Vagina (tissue), 2 donors: ENCODE data around the gene KCNE4.

Experiments
- POLR2A ChIP-seq, 2 donors: fragments of 450-650 bp; IDR thresholded peaks; one replicate each; pipeline ENCODE4 v1.6.1; 2017; ENCODE audit warnings: antibody characterized with exemption in 2 of 2, mild to moderate bottlenecking in 2 of 2, moderate library complexity in 2 of 2
- POLR2AphosphoS5 ChIP-seq, 2 donors: sonication (generic); formaldehyde crosslinking; IDR thresholded peaks; one replicate each; pipeline ENCODE4 v1.9.0; 2017; ENCODE audit warnings: antibody characterized with exemption in 2 of 2, mild to moderate bottlenecking in 2 of 2, low read depth in 1 of 2; ENCODE audit not compliant: insufficient read depth in 1 of 2
- TF ChIP-seq, protein P1 (sequence below), 3 experiments: fragments of 450-650 bp in 2 of 3; fragments of 200-600 bp in 1 of 3; sonication (generic) in 1 of 3; IDR thresholded peaks; one replicate each; pipeline ENCODE4 v1.5.1; 2017 to 2019; ENCODE audit warnings: antibody characterized with exemption in 3 of 3, mild to moderate bottlenecking in 2 of 3, moderate library complexity in 2 of 3

DNA sequence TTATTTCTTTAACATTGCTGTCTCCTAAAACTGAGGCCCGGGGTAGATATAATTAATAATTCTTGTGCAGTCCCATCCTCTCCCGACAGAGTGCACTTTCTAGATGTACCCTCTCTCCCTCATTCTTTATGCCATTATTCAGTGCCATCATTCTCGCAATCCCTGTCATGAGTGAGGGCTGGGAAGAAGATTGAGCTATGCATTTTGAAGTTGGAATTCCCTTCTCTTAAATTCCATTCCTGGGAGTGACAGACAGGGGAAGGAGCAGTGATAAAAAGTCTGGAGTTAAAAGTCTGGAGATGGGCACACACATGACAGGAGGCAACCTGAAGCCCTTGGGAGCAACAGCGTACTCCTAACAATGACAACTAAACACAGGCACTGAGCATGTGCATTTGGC, 2.6 kb upstream of the KCNE4 start:
- TF ChIP-seq POLR2AphosphoS5 (IDR thresholded peaks at IDR 0.05; ENCODE audit: insufficient read depth in 1 of 2, low read depth in 1 of 2), result no peak
- no peak for TF ChIP-seq POLR2A (IDR thresholded peaks at IDR 0.05)
- TF ChIP-seq, protein P1, sequence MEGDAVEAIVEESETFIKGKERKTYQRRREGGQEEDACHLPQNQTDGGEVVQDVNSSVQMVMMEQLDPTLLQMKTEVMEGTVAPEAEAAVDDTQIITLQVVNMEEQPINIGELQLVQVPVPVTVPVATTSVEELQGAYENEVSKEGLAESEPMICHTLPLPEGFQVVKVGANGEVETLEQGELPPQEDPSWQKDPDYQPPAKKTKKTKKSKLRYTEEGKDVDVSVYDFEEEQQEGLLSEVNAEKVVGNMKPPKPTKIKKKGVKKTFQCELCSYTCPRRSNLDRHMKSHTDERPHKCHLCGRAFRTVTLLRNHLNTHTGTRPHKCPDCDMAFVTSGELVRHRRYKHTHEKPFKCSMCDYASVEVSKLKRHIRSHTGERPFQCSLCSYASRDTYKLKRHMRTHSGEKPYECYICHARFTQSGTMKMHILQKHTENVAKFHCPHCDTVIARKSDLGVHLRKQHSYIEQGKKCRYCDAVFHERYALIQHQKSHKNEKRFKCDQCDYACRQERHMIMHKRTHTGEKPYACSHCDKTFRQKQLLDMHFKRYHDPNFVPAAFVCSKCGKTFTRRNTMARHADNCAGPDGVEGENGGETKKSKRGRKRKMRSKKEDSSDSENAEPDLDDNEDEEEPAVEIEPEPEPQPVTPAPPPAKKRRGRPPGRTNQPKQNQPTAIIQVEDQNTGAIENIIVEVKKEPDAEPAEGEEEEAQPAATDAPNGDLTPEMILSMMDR (IDR thresholded peaks at IDR 0.05), result no peak
